ENCODE data around the gene PRKG2. TPM values are rescaled to one million over a fixed set of nuclear protein-coding genes. Genes with fewer than 3 reads are reported as not detected.

Gene PRKG2
- polyA plus RNA-seq, 3 donors, result 1.7 to 2.5 (median 1.9) TPM

DNA sequence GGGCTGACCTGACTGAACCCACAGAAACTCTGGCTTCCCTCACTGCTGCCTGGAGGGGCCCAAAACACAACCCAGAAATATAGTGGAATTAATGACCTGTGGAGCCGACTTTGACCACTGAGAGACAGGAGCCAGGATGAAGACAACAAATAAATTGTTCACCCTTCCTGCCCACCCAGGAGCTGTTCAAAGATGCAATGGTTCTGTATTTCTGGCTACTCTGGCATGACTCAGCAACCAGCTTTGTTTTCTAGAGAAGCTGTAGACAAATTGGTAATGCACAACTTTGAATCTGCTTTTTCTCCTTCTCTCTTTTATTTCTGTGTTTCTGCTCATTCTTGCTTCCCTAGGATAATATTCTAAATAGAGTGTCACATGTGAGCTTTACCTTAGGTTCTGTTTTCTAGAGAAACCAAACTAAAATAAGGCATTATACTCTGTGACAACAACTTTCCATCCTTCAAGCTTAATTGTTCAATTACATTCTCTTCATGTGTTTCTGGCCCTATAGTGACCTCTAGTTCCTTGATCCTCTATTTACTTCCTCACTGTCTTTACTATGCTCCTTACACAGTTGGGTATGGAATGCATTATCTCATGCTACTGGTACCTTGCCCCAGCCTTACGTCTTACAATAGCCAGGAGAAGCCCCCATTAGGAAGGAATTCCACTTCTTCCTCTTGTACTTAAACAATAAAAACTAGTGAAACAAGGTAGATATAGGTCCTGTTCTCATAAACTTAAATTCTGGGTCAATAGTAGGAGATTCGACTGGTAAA is 6.5 kb upstream of the PRKG2 start:
- DNase-seq (ENCODE audit: extremely low read depth in 1 of 11, low read depth in 9 of 11, low spot score in 4 of 11), result no peak

DNA sequence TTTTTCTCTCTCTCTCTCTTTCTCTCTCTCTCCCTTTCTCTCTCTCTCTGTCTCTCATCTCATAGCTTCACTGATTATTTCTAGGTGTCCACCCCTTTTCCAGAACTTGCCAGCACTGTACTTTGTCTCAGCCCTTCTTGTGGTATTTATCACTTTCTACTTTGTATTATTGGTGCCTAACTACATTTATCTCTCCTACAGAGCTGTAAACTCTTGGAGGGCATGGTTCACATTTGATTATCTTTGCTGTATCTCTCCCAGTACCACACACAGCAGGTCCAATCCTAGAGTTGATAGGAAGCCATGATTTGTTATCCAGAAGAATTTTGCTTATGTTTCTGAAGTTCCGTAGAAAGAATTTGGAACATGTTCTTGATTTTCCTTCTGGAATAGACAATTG is 5.2 kb upstream of the PRKG2 start:
- DNase-seq (ENCODE audit: extremely low read depth in 1 of 11, low read depth in 9 of 11, low spot score in 4 of 11), result no peak

DNA sequence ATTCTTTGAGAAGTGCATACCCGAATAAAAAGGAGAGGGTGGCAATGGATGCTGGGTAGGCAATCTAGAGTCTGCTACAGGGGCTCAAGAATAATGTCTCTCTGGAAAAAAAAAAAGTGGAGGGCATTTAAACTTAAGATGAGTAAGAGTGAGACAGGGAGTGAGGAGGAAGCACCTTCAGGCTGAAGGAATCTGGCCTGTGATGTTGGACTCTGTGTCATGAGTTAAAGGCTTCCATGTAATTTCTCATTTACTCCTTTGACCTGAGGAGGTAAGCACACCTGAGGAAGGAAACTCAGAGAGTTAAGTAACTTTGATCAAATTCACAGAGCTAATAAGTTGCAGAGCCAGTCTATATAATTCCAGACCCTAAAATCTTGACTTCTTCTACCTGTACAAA is 3.2 kb upstream of the PRKG2 start:
- DNase-seq (ENCODE audit: extremely low read depth in 1 of 11, low read depth in 9 of 11, low spot score in 4 of 11), result no peak

DNA sequence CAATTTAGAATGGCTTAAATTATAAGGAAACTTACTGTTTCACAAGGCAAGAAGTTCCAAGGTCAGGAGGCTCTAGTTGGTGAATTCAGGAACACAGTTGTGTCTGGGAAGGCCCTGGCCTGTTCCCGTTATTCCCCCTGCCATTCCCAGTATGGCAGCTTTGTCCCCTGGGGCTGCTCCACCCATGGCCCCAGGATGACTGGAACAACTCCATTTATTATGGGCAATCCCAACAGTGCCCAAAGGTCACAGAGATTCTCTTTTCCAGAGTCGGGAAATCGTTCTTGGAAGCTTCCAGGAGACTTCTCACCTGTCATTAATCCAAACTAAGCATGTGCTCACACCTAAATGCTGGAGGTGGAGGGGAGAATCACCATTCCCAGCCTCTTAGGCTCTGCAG is 2.8 kb upstream of the PRKG2 start:
- DNase-seq (ENCODE audit: extremely low read depth in 1 of 11, low read depth in 9 of 11, low spot score in 4 of 11), result no peak

DNA sequence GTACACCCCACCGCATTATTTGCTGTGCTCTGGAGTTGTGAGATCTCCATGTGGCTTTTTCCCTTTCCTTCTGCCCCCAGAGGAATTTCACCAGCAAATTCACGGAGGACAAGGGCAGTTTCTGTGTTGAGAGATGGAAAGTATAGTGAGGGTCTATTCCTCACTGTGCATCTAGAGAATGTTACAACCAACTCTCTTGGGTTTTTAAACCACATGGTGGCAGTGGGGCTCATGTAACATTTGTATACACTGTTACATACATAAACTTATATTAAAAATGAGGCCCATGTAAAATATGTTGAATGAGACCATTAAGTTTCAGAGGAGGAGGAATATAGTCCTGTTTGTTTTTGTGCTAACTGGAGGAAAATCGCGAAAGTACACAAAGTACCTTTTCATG is 909 bp upstream of the PRKG2 start:
- DNase-seq (ENCODE audit: extremely low read depth in 1 of 11, low read depth in 9 of 11, low spot score in 4 of 11), result peak in 1 of 11 donors; percentile 3

DNA sequence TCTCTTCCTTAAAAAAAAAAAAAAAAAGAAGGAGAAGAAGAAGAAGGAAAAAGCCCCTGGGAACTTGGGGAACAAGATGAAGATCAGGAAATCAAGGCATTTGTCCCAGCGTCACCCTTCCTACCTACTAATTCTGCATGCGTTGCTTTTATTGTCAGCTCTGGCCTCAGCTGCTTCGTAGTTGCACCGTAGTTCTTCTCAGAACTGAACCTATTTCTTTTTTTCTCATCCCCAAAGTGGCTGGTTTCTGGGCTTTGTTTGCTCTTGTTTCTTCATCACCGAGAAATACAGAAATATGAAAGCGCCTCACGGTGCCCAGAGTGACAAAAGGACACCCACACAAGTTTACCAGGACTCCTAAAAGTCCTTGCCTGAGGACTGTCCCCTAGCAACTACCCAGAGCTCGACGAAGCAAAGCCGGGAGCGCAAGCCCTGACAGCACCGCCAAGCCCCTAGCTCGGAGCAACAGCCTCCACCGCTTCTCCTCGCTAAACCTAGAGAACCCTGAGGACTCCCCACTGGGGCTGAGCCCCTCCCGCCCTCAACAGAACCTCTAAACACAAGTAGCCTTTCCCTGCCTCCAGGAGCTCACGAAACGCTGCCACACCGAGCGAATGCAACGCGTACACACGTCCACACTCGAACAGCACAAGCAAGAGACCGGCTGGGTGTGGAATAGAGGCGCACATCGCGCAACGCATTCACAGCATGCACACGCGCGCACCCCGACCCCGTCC is 710 bp downstream of the PRKG2 start:
- DNase-seq (ENCODE audit: extremely low read depth in 1 of 11, low read depth in 9 of 11, low spot score in 4 of 11), result peak in 3 of 11 donors; percentile 6 to 17 (median 13)

DNA sequence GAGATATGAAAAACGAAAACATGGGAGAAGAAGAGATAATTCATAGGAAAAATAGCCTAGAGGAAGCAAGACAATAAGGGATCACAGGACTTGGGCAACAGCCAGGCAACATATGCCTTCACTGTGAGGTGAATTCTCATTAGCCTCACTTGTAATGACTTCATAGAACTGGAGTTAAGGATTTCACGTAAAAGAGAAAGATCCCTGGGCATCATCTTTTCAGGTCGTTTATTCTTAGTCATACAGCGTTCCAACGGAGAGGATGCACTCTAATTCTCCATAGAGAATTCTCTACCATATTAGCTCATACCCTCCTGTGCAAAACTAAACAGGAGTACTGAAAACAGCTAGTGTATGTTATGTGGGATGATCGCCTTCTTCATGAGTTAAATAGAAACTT is 1.4 kb downstream of the PRKG2 start:
- no peak for DNase-seq (ENCODE audit: extremely low read depth in 1 of 11, low read depth in 9 of 11, low spot score in 4 of 11)

DNA sequence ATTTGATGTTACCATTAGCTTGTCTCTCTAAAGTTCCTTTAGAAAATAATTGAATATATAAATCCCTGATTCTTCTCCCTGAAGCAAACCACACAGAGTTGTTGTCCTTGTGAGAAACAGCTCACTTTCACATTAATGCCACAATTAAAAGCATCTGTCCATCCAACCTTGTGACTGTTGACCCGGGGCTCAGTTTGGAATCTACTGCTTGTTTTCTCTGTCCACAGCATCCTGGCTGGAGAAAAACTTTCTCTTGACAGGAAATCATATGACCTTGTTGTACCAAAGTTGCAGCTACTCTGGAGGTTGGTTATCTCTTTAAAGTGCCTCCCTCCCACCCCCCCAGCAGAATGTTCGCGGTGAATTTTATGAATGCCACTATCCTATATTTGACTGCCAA is 3.1 kb downstream of the PRKG2 start:
- no peak for DNase-seq (ENCODE audit: extremely low read depth in 1 of 11, low read depth in 9 of 11, low spot score in 4 of 11)

DNA sequence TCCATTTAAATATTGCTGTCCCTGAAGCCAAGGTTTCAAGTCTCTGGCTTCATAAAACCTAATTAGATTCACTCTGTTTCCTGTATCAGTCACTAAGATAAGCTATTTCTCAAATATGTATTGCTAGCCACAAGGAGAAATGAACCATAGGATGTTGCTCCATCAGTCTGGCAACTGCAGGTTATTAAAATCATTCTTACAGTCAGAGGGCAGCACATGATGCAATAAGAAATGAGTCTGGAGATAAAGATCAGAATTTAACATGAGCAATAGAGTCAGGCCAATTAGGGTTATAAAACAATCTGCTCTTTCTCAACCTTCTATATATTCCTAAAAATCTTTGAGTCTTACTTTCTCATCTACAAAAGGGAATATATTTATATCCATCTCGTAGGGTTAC is 7.2 kb downstream of the PRKG2 start:
- no peak for DNase-seq (ENCODE audit: extremely low read depth in 1 of 11, low read depth in 9 of 11, low spot score in 4 of 11)

DNA sequence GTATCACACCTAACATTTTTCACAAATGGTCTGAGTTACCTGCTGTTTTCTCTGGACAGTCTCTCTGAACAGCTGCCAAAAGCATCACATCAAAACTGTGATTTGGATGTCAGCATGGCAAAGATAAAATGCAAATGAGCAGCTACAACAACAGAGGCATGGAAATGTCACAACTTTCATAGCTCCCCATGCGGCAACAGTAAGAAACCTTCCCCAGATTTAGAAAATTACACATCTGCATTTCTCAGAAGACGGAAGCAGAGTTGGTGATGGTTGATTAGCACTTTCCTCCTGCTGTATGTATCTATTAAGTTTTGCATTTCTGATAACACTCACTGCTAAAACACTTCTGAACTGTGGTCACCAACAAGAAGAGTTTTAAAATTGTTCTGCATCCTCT is 9.7 kb downstream of the PRKG2 start:
- DNase-seq (ENCODE audit: extremely low read depth in 1 of 11, low read depth in 9 of 11, low spot score in 4 of 11), result no peak

DNA sequence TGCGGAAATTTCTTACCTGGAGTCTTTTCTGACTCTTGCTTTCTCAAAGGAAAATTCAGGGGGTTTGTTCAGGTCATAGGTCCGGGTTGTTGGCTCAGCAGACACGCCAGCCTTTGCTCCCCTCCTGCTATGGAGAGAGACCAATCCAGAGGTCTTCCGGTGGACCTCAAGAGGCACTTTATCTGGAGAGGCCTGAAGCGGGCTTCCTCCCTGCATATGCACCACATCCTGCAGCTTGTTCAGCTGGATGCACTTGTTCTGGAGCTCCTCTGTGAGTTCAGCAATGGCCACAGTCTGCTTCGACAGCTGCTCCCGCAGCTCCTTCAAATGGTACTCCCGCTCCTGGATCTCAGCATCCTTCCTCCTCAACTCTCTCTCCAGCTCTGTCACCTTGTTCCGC is 10.5 kb downstream of the PRKG2 start:
- DNase-seq (ENCODE audit: extremely low read depth in 1 of 11, low read depth in 9 of 11, low spot score in 4 of 11), result no peak

DNA sequence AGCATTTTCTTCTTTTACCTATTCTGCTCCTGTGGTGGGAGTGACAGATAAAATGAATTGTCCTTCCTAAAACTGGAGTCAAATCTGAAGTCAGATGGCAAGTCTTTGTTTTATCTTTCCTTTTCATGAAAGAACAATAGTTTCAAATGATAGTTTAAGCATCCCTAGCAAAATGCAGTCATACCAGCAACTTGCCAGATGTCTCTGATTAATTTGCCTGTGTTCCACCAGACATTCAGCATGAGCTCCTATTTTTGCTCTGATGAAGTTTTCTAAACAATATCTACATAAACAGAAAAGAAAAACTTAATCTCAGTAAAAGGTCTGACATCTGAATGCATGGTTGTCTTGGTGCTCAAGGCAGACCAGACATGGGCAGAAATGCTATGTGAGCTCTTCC is 15.2 kb downstream of the PRKG2 start:
- DNase-seq (ENCODE audit: extremely low read depth in 1 of 11, low read depth in 9 of 11, low spot score in 4 of 11), result no peak

DNA sequence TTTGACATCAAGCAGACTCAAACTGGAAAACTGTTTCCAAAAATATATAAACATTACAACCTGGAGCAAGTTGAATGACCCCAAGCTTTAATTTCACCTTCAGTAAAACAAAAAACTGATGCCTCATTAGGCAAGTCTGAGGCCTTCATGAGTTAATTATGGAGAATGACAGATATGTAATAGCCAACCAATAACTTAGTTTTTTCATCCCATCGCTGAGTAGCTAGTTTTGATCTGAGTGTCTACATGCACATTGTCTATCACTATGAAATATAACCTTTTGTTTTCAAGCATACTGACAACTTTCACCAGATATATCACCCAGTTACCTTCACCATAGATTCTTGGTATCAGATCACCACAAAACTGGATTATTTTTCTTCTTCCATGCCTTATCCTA is 16.4 kb downstream of the PRKG2 start:
- DNase-seq (ENCODE audit: extremely low read depth in 1 of 11, low read depth in 9 of 11, low spot score in 4 of 11), result no peak

DNA sequence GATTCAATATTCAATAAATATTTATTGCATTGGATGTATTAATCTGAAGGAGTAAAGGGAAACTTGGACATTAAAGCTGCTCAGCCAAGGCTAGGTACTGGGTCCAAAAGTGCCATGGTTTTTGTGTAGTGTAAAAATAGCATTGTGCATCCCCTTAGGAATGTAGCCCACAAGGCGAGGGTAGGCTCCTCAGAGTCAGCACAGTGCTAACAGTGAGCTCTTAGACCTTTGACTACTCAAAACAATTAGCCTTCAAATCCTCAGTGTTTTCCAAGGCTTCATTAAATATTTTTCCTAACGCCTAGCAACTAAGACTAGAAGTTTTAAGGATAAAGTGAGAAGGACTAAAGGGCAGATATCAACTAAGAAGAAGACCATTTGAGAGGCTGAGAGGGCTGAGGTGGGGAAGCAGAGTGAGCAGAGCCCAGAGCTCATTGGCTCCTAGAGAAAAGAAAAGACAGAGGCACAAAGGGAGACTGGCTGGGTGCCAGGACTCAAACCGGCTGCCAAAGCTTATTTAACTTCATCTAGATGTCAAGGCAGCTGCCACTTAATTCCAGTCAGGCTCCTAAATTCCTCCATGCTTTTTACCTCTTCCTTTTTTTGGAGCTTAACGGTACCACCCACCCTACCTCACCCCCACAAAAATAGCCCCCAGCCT is 17.0 kb downstream of the PRKG2 start:
- DNase-seq (ENCODE audit: extremely low read depth in 1 of 11, low read depth in 9 of 11, low spot score in 4 of 11), result no peak

DNA sequence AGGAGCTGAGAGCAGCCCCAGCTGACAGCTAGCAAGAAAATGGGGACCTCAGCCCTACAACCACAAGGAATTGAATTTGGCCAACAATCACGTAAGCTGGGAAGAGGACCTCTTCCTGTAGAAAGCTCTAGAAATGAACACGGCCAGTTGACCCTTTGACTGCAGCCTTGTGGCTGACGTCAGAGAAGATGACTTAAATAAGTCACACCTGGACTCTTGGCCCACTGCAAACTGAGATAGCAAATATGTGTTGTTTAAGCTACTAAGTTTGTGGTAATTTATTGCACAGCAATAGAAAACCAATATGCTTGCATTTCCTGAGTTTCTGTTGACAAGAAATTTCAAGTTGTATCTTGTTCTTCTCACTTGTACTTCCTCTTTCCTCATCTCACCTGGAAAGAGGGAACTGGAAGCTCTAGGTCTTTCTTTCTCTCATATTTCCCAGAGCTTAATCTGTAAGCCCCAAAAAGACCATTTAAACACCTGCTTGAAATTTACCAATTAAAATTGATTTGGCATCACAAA is 18.8 kb downstream of the PRKG2 start:
- DNase-seq (ENCODE audit: extremely low read depth in 1 of 11, low read depth in 9 of 11, low spot score in 4 of 11), result no peak

DNA sequence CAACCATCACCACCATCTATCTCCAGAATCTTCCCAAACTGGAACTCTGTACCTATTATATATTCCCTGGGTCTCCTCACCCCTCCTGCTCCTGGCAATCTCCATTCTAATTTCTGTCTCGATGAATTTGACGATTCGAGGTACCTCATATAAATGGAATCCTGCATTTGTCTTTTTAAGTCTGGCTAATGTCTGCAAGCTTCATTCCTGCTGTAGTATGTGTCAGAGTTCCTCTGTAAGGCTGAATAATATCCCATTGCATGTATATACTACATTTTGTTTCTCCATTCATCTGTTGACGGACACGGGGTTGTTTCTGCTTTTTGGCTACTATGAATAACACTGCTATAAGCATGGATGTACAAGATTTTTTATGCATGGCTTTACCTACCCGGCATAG is 19.5 kb downstream of the PRKG2 start:
- no peak for DNase-seq (ENCODE audit: extremely low read depth in 1 of 11, low read depth in 9 of 11, low spot score in 4 of 11)

DNA sequence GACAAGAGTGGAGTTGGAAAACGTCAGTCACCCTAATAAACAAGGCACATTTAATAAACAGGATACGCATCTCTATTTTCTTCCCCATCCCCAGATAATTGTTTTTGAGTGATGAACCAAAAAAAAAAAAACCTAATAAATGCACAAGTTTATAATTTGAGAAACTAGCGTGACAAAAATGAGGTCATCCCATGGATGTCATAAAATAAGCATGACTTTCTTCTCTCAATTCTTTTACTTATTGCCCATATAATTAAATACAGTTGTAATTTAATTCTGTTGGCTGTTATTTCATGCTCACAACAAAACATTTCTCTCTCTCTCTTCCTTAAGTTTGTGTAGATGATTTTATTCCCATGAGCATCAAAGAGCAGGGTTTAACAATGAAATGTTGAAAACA is 20.7 kb downstream of the PRKG2 start:
- no peak for DNase-seq (ENCODE audit: extremely low read depth in 1 of 11, low read depth in 9 of 11, low spot score in 4 of 11)

DNA sequence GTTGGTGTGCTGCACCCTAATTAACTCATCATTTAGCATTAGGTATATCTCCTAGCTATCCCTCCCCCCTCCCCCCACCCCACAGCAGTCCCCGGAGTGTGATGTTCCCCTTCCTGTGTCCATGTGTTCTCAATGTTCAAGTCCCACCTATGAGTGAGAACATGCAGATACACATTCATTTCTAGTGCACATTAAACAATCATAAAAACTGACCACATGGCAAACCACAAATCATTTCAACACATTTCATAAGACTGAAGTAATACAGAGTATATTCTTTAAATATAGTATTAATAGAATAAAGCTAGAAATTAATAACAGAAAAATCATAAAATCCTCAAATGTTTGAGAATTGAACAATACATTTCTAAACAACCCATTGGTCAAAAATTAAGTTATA is 34.1 kb downstream of the PRKG2 start:
- no peak for DNase-seq (ENCODE audit: extremely low read depth in 1 of 11, low read depth in 9 of 11, low spot score in 4 of 11)

DNA sequence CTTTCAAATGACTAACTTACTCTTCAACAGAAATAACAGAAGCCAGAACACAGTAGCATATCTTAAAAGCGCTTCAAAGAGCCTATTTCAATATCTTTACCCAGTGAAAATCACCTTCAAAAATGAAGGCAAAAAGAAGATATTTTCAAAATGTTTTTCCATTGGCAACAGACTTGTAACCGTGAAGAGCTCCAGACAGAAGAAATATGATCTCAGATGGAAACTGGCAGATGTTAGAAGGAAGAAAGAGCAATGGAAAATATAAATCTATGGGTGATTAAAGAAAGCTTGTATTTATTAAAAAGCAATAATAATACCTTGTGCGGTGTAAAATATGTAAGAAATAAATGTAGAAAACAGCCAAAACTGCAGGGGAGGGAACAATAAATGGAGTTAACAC is 35.7 kb downstream of the PRKG2 start:
- no peak for DNase-seq (ENCODE audit: extremely low read depth in 1 of 11, low read depth in 9 of 11, low spot score in 4 of 11)

DNA sequence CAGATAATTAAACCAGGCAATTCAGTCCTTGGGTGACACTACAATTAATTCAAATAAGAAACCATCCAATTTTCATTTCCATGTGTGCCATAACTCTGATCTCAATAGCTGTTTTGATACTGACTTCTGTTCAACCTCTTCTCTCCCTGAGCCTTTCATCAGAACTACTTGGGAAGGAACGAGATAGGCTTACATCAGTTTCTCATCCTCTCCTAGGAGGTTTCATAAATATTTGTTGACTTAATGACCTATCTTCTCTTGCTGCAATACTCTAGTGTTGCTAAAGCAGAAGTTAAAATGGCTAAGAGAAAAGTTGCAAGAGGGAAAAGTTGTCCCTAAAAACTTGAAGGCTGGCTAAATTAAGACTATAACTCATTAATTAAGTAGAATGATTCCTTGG is 41.8 kb downstream of the PRKG2 start:
- DNase-seq (ENCODE audit: extremely low read depth in 1 of 11, low read depth in 9 of 11, low spot score in 4 of 11), result no peak
